Large intestine (tissue), 3 donors: ENCODE results near the gene AK9. TPM values are rescaled to one million over a fixed set of nuclear protein-coding genes. Genes with fewer than 3 reads are reported as not detected.
"Not testable (repeated sequence)": the region's sequence is repeated elsewhere in the genome, so short reads cannot be mapped to it uniquely, and the experiment has no call there.

ENCODE experiments used
- DNase-seq, 2 donors: peaks; one replicate each; pipeline versions ENCODE4 v3.0.0 to v3.0.0-alpha.2; 2013
- H3K27ac ChIP-seq: one replicate; pipeline ENCODE4 v1.5.1; 2013; ENCODE audit warnings: low read length
- H3K27me3 ChIP-seq: 2 replicates; pipeline ENCODE4 v1.6.1; 2013; ENCODE audit warnings: low read length; ENCODE audit not compliant: control insufficient read depth, insufficient read depth
- H3K36me3 ChIP-seq: 2 replicates; pipeline ENCODE4 v1.6.1; 2013; ENCODE audit warnings: low read length; ENCODE audit not compliant: control insufficient read depth, insufficient read depth
- H3K4me1 ChIP-seq: one replicate; pipeline ENCODE4 v1.6.1; 2013; ENCODE audit warnings: low read length; ENCODE audit not compliant: control insufficient read depth, insufficient read depth
- H3K4me3 ChIP-seq: one replicate; pipeline ENCODE4 v1.5.1; 2013; ENCODE audit warnings: low read length
- H3K9me3 ChIP-seq: one replicate; pipeline ENCODE4 v1.6.1; 2013; ENCODE audit warnings: mild to moderate bottlenecking, low read depth, low read length, moderate library complexity; ENCODE audit not compliant: control insufficient read depth
- WGBS: methylation state at CpG from one replicate; pipeline ENCODE4 v1.1.5; 2013; ENCODE audit warnings: low lambda C conversion rate; ENCODE audit not compliant: insufficient coverage; 5-methylcytosine and 5-hydroxymethylcytosine counted together
- polyA plus RNA-seq: library from polyadenylated mRNA; unstranded; fragments of 120-200 nt; gene quantifications from one replicate; pipeline ENCODE4 v1.2.1, GENCODE V29; 2013

The AK9 gene
- polyA plus RNA-seq, 1 donor, result 7.2 TPM

- no peaks in the 10 kb centered on the region for H3K27me3 ChIP-seq
- no peaks in the 10 kb centered on the region for H3K9me3 ChIP-seq
- no CpG with 5 or more reads among the region's 3 CpGs for WGBS
- no peak overlapping the region for H3K27ac ChIP-seq
- no peaks in the 10 kb centered on the region for H3K4me1 ChIP-seq
- DNase-seq, result no peak
- no peak overlapping the region for H3K4me3 ChIP-seq
- peaks cover 17% of the 10 kb centered on the region for H3K36me3 ChIP-seq
Measured at GRCh38 chr6:109720311-109720710, 29.3 kb upstream of the AK9 start.

- no CpG with 5 or more reads among the region's 5 CpGs for WGBS
- Histone ChIP-seq H3K4me3 (no peak overlapping the region), H3K27me3 (no peaks in the 10 kb centered on the region), H3K9me3 (no peaks in the 10 kb centered on the region), H3K27ac (no peak overlapping the region), H3K4me1 (no peaks in the 10 kb centered on the region), H3K36me3 (peaks cover 14% of the 10 kb centered on the region)
- no peak for DNase-seq
Measured at GRCh38 chr6:109718991-109719390, 28.0 kb upstream of the AK9 start.

GRCh38 chr6:109717971-109718370 lies 27.0 kb upstream of the AK9 start:
- no peak for DNase-seq
- Histone ChIP-seq H3K27me3 (no peaks in the 10 kb centered on the region), H3K36me3 (peaks cover 11% of the 10 kb centered on the region), H3K4me3 (no peak overlapping the region), H3K4me1 (no peaks in the 10 kb centered on the region), H3K27ac (no peak overlapping the region), H3K9me3 (no peaks in the 10 kb centered on the region)
- WGBS, result no CpG with 5 or more reads among the region's 2 CpGs

- WGBS, result 100% methylated on average over 1 of the region's 2 CpGs
- Histone ChIP-seq H3K4me1 (no peaks in the 10 kb centered on the region), H3K4me3 (no peak overlapping the region), H3K9me3 (no peaks in the 10 kb centered on the region), H3K36me3 (peaks cover 11% of the 10 kb centered on the region), H3K27ac (no peak overlapping the region), H3K27me3 (no peaks in the 10 kb centered on the region)
- DNase-seq, result no peak
Measured at GRCh38 chr6:109715616-109716015, 24.6 kb upstream of the AK9 start.

- no peak overlapping the region for H3K27ac ChIP-seq
- H3K9me3 ChIP-seq, result no peaks in the 10 kb centered on the region
- H3K4me1 ChIP-seq, result no peaks in the 10 kb centered on the region
- DNase-seq, result no peak
- H3K27me3 ChIP-seq, result no peaks in the 10 kb centered on the region
- WGBS, result 100% methylated on average over 1 of the region's 1 CpG
- no peak overlapping the region for H3K4me3 ChIP-seq
- peaks cover 11% of the 10 kb centered on the region for H3K36me3 ChIP-seq
Measured at GRCh38 chr6:109714611-109715010, 23.6 kb upstream of the AK9 start.

DNA sequence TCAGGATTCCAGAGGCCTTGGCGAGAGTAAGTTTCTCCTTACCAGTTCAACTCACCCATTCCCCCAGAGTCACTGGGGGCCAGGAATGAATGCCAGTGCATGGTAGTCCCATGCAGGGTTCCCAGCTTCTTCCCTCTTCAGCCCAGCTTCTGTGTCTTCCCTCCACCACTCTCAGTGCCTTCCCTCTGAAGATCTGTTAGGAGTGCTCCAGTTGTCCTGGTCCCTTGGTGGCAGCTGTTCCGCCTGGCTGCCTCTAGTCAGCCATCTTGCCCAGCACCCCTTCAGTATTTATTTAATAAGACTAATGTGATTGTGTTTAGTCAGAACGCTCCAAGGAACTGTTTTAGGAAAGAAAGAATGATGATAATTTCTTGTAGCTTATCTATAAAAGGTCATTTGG lies 23.2 kb upstream of the AK9 start:
- no CpG with 5 or more reads among the region's 3 CpGs for WGBS

DNA sequence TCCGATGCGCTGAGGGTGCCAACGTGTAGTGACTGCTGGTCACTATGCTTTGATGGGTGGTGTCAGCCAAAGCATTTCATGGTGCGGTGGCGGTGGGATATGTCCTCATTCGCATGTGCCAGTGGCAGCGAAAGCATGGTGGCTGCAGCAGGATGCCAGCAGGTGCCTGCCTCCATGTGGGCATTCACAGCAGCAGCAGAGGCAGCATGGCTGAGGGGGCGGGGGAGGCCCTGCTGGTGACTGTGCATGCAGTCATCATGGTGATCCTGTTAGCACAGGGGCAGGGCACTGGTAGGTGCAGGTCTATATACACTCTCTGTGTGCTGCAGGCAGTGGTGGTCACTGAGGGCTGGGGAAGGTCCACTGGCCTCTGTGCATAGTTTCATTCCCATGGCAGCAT lies 22.1 kb upstream of the AK9 start:
- H3K4me1 ChIP-seq, result no peaks in the 10 kb centered on the region
- no peak for DNase-seq
- H3K36me3 ChIP-seq, result peaks cover 11% of the 10 kb centered on the region
- WGBS, result no CpG with 5 or more reads among the region's 8 CpGs
- no peaks in the 10 kb centered on the region for H3K27me3 ChIP-seq
- H3K4me3 ChIP-seq, result no peak overlapping the region
- H3K9me3 ChIP-seq, result no peaks in the 10 kb centered on the region
- no peak overlapping the region for H3K27ac ChIP-seq

More for the DNA sequence above, 23.2 kb upstream of the AK9 start:
- no peaks in the 10 kb centered on the region for H3K4me1 ChIP-seq
- H3K36me3 ChIP-seq, result peaks cover 11% of the 10 kb centered on the region
- H3K27ac ChIP-seq, result no peak overlapping the region
- no peak overlapping the region for H3K4me3 ChIP-seq
- no peak for DNase-seq
- no peaks in the 10 kb centered on the region for H3K9me3 ChIP-seq
- H3K27me3 ChIP-seq, result no peaks in the 10 kb centered on the region

- not testable (repeated sequence) for H3K27me3 ChIP-seq, H3K4me1 ChIP-seq
- no CpG with 5 or more reads among the region's 2 CpGs for WGBS
Measured at GRCh38 chr6:109708099-109708498, 17.1 kb upstream of the AK9 start.

DNA sequence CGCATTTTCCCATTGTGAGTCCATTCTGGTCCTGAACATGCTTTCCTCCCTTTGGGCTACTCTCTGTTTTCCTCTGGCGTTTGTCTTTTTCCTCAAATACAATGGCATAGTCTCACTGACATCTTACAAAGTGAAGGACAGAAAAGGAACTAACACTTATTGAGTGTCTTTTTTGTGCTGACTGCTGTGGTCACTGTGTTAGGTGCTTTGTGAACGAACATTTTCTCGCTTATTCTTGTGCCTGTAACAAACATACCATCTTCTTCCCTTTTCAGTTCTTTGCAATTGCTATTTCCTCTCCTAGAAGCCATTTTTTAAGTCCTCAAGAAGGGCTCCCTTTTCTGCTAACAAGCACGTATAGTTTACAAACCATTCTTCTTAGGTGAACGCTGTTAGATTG lies 15.5 kb upstream of the AK9 start:
- no peak overlapping the region for H3K27ac ChIP-seq
- no peaks in the 10 kb centered on the region for H3K9me3 ChIP-seq
- no peaks in the 10 kb centered on the region for H3K4me1 ChIP-seq
- no peak for DNase-seq
- 79% methylated on average over 2 of the region's 6 CpGs for WGBS
- H3K36me3 ChIP-seq, result peaks cover 2% of the 10 kb centered on the region
- H3K27me3 ChIP-seq, result no peaks in the 10 kb centered on the region
- H3K4me3 ChIP-seq, result no peak overlapping the region

More at GRCh38 chr6:109708099-109708498, 17.1 kb upstream of the AK9 start:
- DNase-seq, H3K27ac ChIP-seq, H3K9me3 ChIP-seq, H3K4me3 ChIP-seq, H3K36me3 ChIP-seq: not testable (repeated sequence)

DNA sequence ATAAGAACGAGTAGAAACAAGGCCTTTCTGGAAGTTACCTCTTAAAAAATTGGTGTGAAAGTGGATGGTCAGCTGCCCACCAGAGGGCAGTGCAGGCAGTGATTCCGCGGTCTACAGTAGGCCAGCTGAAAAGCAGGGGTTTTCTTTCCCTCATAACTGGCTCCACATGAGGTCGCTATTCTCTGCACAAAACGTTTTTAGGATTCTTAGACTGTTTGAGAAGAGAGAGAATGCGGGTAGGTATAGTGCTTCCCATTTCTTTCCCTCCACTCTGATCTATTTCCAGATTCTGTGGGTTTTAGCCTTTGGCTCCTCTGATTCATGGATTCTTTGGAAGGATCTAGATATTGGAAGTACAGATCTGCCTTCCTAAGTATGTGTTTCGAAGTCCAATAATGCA lies 14.3 kb upstream of the AK9 start:
- Histone ChIP-seq H3K4me1 (no peaks in the 10 kb centered on the region), H3K27ac (no peak overlapping the region)
- WGBS, result 0% methylated on average over 1 of the region's 7 CpGs

GRCh38 chr6:109702791-109703190 lies 11.8 kb upstream of the AK9 start:
- no peak overlapping the region for H3K27ac ChIP-seq
- no peaks in the 10 kb centered on the region for H3K4me1 ChIP-seq
- WGBS, result 90% methylated on average over 3 of the region's 4 CpGs
- H3K9me3 ChIP-seq, result no peaks in the 10 kb centered on the region
- no peak for DNase-seq
- peaks cover 5% of the 10 kb centered on the region for H3K36me3 ChIP-seq
- H3K27me3 ChIP-seq, result no peaks in the 10 kb centered on the region
- H3K4me3 ChIP-seq, result no peak overlapping the region

More for the DNA sequence above, 14.3 kb upstream of the AK9 start:
- no peak overlapping the region for H3K4me3 ChIP-seq
- H3K36me3 ChIP-seq, result peaks cover 2% of the 10 kb centered on the region
- H3K9me3 ChIP-seq, result no peaks in the 10 kb centered on the region
- H3K27me3 ChIP-seq, result no peaks in the 10 kb centered on the region
- DNase-seq, result peak; percentile 74 to 75
